Tibial nerve (tissue), 4 donors: ENCODE measurements around the gene LYSMD1. TPM values are rescaled to one million over a fixed set of nuclear protein-coding genes. Genes with fewer than 3 reads are reported as not detected.

Experiments used
- total RNA-seq, 4 donors: library from RNA; depleted of rRNA; stranded (reverse); fragments of >200 nt; gene quantifications; one replicate each; pipeline ENCODE4 v1.1.0, GENCODE V29; 2016

The LYSMD1 gene
- total RNA-seq, 4 donors from 2014 or later, result 10.1 to 16.5 (median 13.8) TPM

Other genes with a start within 250 kb of the LYSMD1 start
- 10 to 100 TPM; 30.6 to 42.9 (median 35.3) TPM for gene SETDB1, start 239.5 kb downstream of the LYSMD1 start, total RNA-seq
- 100 to 1,000 TPM; 137 to 168 (median 140) TPM for gene CERS2, start 191.1 kb downstream of the LYSMD1 start, total RNA-seq
- 10 to 100 TPM in 2 of 4 donors, 1 to 10 TPM in 2; 2.1 to 12.2 (median 7.8) TPM for gene ANXA9, start 183.6 kb downstream of the LYSMD1 start, total RNA-seq
- 10 to 100 TPM; 45.5 to 63.2 (median 49.5) TPM for gene MINDY1, start 159.0 kb downstream of the LYSMD1 start, total RNA-seq
- 10 to 100 TPM; 22.0 to 40.4 (median 28.5) TPM for gene PRUNE1, start 157.5 kb downstream of the LYSMD1 start, total RNA-seq
- 1 to 10 TPM in 2 of 4 donors, under 1 TPM in 1, not detected in 1; 0.22 to 2.2 (median 1.3) TPM for gene BNIPL, start 129.3 kb downstream of the LYSMD1 start, total RNA-seq
- gene C1orf56, start 118.2 kb downstream of the LYSMD1 start, total RNA-seq, result 1 to 10 TPM; 5.0 to 9.6 (median 6.5) TPM
- gene CDC42SE1, start 106.3 kb downstream of the LYSMD1 start, total RNA-seq, result 10 to 100 TPM; 72.4 to 87.4 (median 80.8) TPM
- gene MLLT11, start 105.5 kb downstream of the LYSMD1 start, total RNA-seq, result 1 to 10 TPM; 1.2 to 2.7 (median 2.0) TPM
- gene GABPB2, start 95.1 kb downstream of the LYSMD1 start, total RNA-seq, result 10 to 100 TPM; 17.4 to 43.1 (median 22.3) TPM
- 10 to 100 TPM; 15.5 to 28.7 (median 18.7) TPM for gene SEMA6C, start 19.3 kb downstream of the LYSMD1 start, total RNA-seq
- 10 to 100 TPM in 1 of 4 donors, 1 to 10 TPM in 3; 4.4 to 12.9 (median 8.6) TPM for gene TNFAIP8L2, start 9.3 kb downstream of the LYSMD1 start, total RNA-seq
- 10 to 100 TPM; 20.5 to 42.6 (median 31.2) TPM for gene SCNM1, start 242 bp upstream of the LYSMD1 start, total RNA-seq
- 1 to 10 TPM in 2 of 4 donors, not detected in 2; 1.1 to 4.8 TPM for gene TMOD4, start 10.1 kb upstream of the LYSMD1 start, total RNA-seq
- 10 to 100 TPM; 24.5 to 35.5 (median 31.0) TPM for gene VPS72, start 24.3 kb upstream of the LYSMD1 start, total RNA-seq
- gene PIP5K1A, start 32.6 kb upstream of the LYSMD1 start, total RNA-seq, result 10 to 100 TPM; 52.6 to 89.0 (median 62.4) TPM
- gene PSMD4, start 88.8 kb upstream of the LYSMD1 start, total RNA-seq, result 100 to 1,000 TPM; 112 to 153 (median 120) TPM
- 10 to 100 TPM; 21.1 to 35.3 (median 27.1) TPM for gene ZNF687, start 116.4 kb upstream of the LYSMD1 start, total RNA-seq
- gene PI4KB, start 161.5 kb upstream of the LYSMD1 start, total RNA-seq, result 100 to 1,000 TPM in 1 of 4 donors, 10 to 100 TPM in 3; 69.9 to 100 (median 72.3) TPM
- gene RFX5, start 181.3 kb upstream of the LYSMD1 start, total RNA-seq, result 10 to 100 TPM; 17.7 to 45.0 (median 32.8) TPM
- gene SELENBP1, start 206.8 kb upstream of the LYSMD1 start, total RNA-seq, result 100 to 1,000 TPM in 3 of 4 donors, 10 to 100 TPM in 1; 65.7 to 159 (median 130) TPM
- gene PSMB4, start 233.7 kb upstream of the LYSMD1 start, total RNA-seq, result 100 to 1,000 TPM; 219 to 267 (median 232) TPM